HG03439 (cell line): ENCODE measurements around the gene DCTN5.
"Not testable (repeated sequence)": the region's sequence is repeated elsewhere in the genome, so short reads cannot be mapped to it uniquely, and the experiment has no call there.

Experiments
- ATAC-seq: cut with Tn5 transposase; IDR thresholded peaks from one replicate; pipeline ENCODE4 v1.9.1; 2021; ENCODE audit warnings: mild to moderate bottlenecking, moderate library complexity; ENCODE audit not compliant: unreplicated experiment

DCTN5 gene

GRCh38 chr16:23691483-23692189 is 50.4 kb downstream of the DCTN5 start:
- no peak for ATAC-seq

GRCh38 chr16:23692190-23692837 is 51.0 kb downstream of the DCTN5 start:
- no peak for ATAC-seq

GRCh38 chr16:23694265-23694643 is 53.0 kb downstream of the DCTN5 start:
- no peak for ATAC-seq

- ATAC-seq = no peak
Measured at GRCh38 chr16:23694644-23695373, 53.5 kb downstream of the DCTN5 start.

GRCh38 chr16:23695756-23696155 is 54.5 kb downstream of the DCTN5 start:
- no peak for ATAC-seq

- ATAC-seq = no peak
Measured at GRCh38 chr16:23699100-23699499, 57.8 kb downstream of the DCTN5 start.

GRCh38 chr16:23700093-23700492 is 58.8 kb downstream of the DCTN5 start:
- no peak for ATAC-seq

GRCh38 chr16:23700509-23700908 is 59.2 kb downstream of the DCTN5 start:
- no peak for ATAC-seq

GRCh38 chr16:23701045-23701444 is 59.8 kb downstream of the DCTN5 start:
- no peak for ATAC-seq

- ATAC-seq = no peak
Measured at GRCh38 chr16:23702951-23703350, 61.7 kb downstream of the DCTN5 start.

GRCh38 chr16:23704772-23705516 is 63.7 kb downstream of the DCTN5 start:
- ATAC-seq = no peak

- ATAC-seq = no peak
Measured at GRCh38 chr16:23705517-23705902, 64.2 kb downstream of the DCTN5 start.

- no peak for ATAC-seq
Measured at GRCh38 chr16:23706439-23706838, 65.2 kb downstream of the DCTN5 start.

- no peak for ATAC-seq
Measured at GRCh38 chr16:23709536-23709935, 68.3 kb downstream of the DCTN5 start.

GRCh38 chr16:23710008-23710407 is 68.7 kb downstream of the DCTN5 start:
- ATAC-seq = no peak

- ATAC-seq = no peak
Measured at GRCh38 chr16:23710504-23710903, 69.2 kb downstream of the DCTN5 start.

- no peak for ATAC-seq
Measured at GRCh38 chr16:23711785-23712184, 70.5 kb downstream of the DCTN5 start.

GRCh38 chr16:23712976-23713375 is 71.7 kb downstream of the DCTN5 start, which contains the start of gene ERN2:
Gene ERN2, minus strand, starts transcription at chr16:23713222. Its CDS starts 35 bp downstream, at chr16:23713187.
- no peak for ATAC-seq

GRCh38 chr16:23716484-23716883 is 75.2 kb downstream of the DCTN5 start:
- ATAC-seq = no peak

GRCh38 chr16:23722613-23723240 is 81.5 kb downstream of the DCTN5 start:
- ATAC-seq = not testable (repeated sequence)
